Loucy (cell line): ENCODE measurements around the gene FTO.

Experiments
- H2AFZ ChIP-seq: fragments of 200-600 bp; sonication (generic); 2 replicates; pipeline ENCODE4 v1.6.0; 2016; ENCODE audit warnings: antibody characterized with exemption, mild to moderate bottlenecking, low read length, moderate library complexity
- H3F3A ChIP-seq: fragments of 200-600 bp; 2 replicates; pipeline ENCODE4 v1.6.0; 2016; ENCODE audit warnings: antibody characterized with exemption, low read depth, mild to moderate bottlenecking
- H3K27me3 ChIP-seq: fragments of 200-600 bp; sonication (generic); 2 replicates; pipeline ENCODE4 v1.6.1; 2014; ENCODE audit warnings: low read length, mild to moderate bottlenecking; ENCODE audit not compliant: insufficient read depth, poor library complexity, severe bottlenecking
- H3K36me3 ChIP-seq: fragments of 200-600 bp; sonication (generic); 2 replicates; pipeline ENCODE4 v1.6.1; 2016; ENCODE audit warnings: low read length; ENCODE audit not compliant: insufficient read depth
- H3K4me1 ChIP-seq: fragments of 200-600 bp; sonication (generic); 2 replicates; pipeline ENCODE4 v1.5.1; 2014; ENCODE audit warnings: low read length, mild to moderate bottlenecking; ENCODE audit not compliant: insufficient read depth, poor library complexity, severe bottlenecking
- H3K4me2 ChIP-seq: fragments of 200-600 bp; sonication (generic); 2 replicates; pipeline ENCODE4 v1.6.0; 2014; ENCODE audit warnings: antibody characterized with exemption, low read length, low read depth, mild to moderate bottlenecking; ENCODE audit not compliant: poor library complexity, severe bottlenecking
- H3K4me3 ChIP-seq: fragments of 200-600 bp; sonication (generic); 2 replicates; pipeline ENCODE4 v1.5.1; 2014; ENCODE audit warnings: low read length, mild to moderate bottlenecking, mixed read lengths; ENCODE audit not compliant: poor library complexity, severe bottlenecking
- H3K79me2 ChIP-seq: fragments of 200-600 bp; sonication (generic); 2 replicates; pipeline ENCODE4 v1.6.1; 2014; ENCODE audit warnings: low read length; ENCODE audit not compliant: insufficient read depth
- H3K9ac ChIP-seq: fragments of 200-600 bp; sonication (generic); 2 replicates; pipeline ENCODE4 v1.6.0; 2014; ENCODE audit warnings: mild to moderate bottlenecking, low read depth, low read length, moderate library complexity; ENCODE audit not compliant: poor library complexity, severe bottlenecking
- H3K9me2 ChIP-seq: fragments of 200-600 bp; sonication (generic); replicated peaks from 2 replicates; pipeline ENCODE4 v1.6.1; 2016; ENCODE audit warnings: low read depth, low read length, mixed read lengths
- H3K9me3 ChIP-seq: fragments of 200-600 bp; sonication (generic); 2 replicates; pipeline ENCODE4 v1.6.1; 2014; ENCODE audit warnings: mild to moderate bottlenecking, antibody characterized with exemption, low read length, low read depth; ENCODE audit not compliant: insufficient read depth
- H4K20me1 ChIP-seq: fragments of 200-600 bp; sonication (generic); 2 replicates; pipeline ENCODE4 v1.6.0; 2014; ENCODE audit warnings: antibody characterized with exemption, low read length, mild to moderate bottlenecking; ENCODE audit not compliant: insufficient read depth, poor library complexity, severe bottlenecking
- CTCF ChIP-seq: fragments of 200-600 bp; sonication (generic); conservative IDR thresholded peaks from 2 replicates; pipeline ENCODE4 v1.5.1; 2014; ENCODE audit warnings: mild to moderate bottlenecking, antibody characterized with exemption, low read length
- EZH2phosphoT487 ChIP-seq: fragments of 200-600 bp; IDR thresholded peaks from 2 replicates; pipeline ENCODE4 v1.6.1; 2018; ENCODE audit warnings: antibody characterized with exemption, mild to moderate bottlenecking, moderate library complexity, borderline replicate concordance

FTO gene

GRCh38 chr16:53953336-53953735 is 249.4 kb downstream of the FTO start:
- Histone ChIP-seq H3K9me3 (no peaks in the 10 kb centered on the region), H3F3A (no peaks in the 10 kb centered on the region), H3K27me3 (no peaks in the 10 kb centered on the region), H3K4me2 (peak overlapping the region; percentile 76), H3K36me3 (no peaks in the 10 kb centered on the region), H3K4me3 (peak overlapping the region; percentile 63), H4K20me1 (no peaks in the 10 kb centered on the region), H3K79me2 (0 out of 2 replicates have a peak, but pooled peaks cover 4% of the 10 kb centered on the region), H2AFZ (no peak overlapping the region), H3K9me2 (no peaks in the 10 kb centered on the region), H3K9ac (peak overlapping the region; percentile 53), H3K4me1 (peaks cover 68% of the 10 kb centered on the region)
- TF ChIP-seq EZH2phosphoT487 = no peak
- TF ChIP-seq CTCF = no peak

GRCh38 chr16:53955221-53955875 is 251.4 kb downstream of the FTO start:
- TF ChIP-seq CTCF (no peak), EZH2phosphoT487 (no peak)
- Histone ChIP-seq H3K36me3 (no peaks in the 10 kb centered on the region), H2AFZ (no peak overlapping the region)

GRCh38 chr16:53958341-53958880 is 254.5 kb downstream of the FTO start:
- H4K20me1 ChIP-seq = no peaks in the 10 kb centered on the region
- no peaks in the 10 kb centered on the region for H3K27me3 ChIP-seq
- no peak for TF ChIP-seq CTCF
- no peak for TF ChIP-seq EZH2phosphoT487
- H3K4me1 ChIP-seq = peaks cover 40% of the 10 kb centered on the region
- no peaks in the 10 kb centered on the region for H3K36me3 ChIP-seq
- no peaks in the 10 kb centered on the region for H3K9me2 ChIP-seq
- no peak overlapping the region for H3K4me2 ChIP-seq
- H3K9ac ChIP-seq = no peak overlapping the region
- no peak overlapping the region for H3K4me3 ChIP-seq
- no peaks in the 10 kb centered on the region for H3K9me3 ChIP-seq
- H3K79me2 ChIP-seq = no peaks in the 10 kb centered on the region
- H2AFZ ChIP-seq = no peak overlapping the region
- H3F3A ChIP-seq = no peaks in the 10 kb centered on the region

More at GRCh38 chr16:53955221-53955875, 251.4 kb downstream of the FTO start:
- Histone ChIP-seq H3K9me3 (no peaks in the 10 kb centered on the region), H3K27me3 (no peaks in the 10 kb centered on the region), H3K9ac (peak overlapping the region; percentile 2), H3F3A (no peaks in the 10 kb centered on the region), H4K20me1 (no peaks in the 10 kb centered on the region), H3K4me2 (no peak overlapping the region), H3K4me3 (no peak overlapping the region), H3K4me1 (peaks cover 49% of the 10 kb centered on the region), H3K79me2 (no peaks in the 10 kb centered on the region), H3K9me2 (no peaks in the 10 kb centered on the region)
